GM12872 (cell line): ENCODE results near the gene BMPR2.

Experiments
- CTCF ChIP-seq: IDR thresholded peaks from 3 replicates; pipeline ENCODE4 v1.5.1; 2011; ENCODE audit warnings: low read depth, mild to moderate bottlenecking, low read length, moderate library complexity; ENCODE audit not compliant: insufficient read depth

BMPR2 gene

GRCh38 chr2:202376460-202377206, 506 bp downstream of the BMPR2 start:
- TF ChIP-seq CTCF: no peak

DNA sequence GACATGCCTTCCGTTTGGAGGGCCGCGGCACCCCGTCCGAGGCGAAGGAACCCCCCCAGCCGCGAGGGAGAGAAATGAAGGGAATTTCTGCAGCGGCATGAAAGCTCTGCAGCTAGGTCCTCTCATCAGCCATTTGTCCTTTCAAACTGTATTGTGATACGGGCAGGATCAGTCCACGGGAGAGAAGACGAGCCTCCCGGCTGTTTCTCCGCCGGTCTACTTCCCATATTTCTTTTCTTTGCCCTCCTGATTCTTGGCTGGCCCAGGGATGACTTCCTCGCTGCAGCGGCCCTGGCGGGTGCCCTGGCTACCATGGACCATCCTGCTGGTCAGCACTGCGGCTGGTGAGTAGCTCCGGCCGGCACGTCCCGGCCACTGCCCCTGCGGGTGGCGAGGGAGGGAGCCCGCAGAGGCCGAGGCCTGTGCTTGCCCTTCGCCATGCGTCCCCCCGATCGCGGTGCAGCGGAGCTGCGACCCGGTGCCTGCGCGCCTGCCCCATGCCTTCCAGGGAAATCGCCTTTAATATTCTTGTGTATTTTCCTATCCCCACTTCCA, 1.2 kb downstream of the BMPR2 start:
- no peak for TF ChIP-seq CTCF

DNA sequence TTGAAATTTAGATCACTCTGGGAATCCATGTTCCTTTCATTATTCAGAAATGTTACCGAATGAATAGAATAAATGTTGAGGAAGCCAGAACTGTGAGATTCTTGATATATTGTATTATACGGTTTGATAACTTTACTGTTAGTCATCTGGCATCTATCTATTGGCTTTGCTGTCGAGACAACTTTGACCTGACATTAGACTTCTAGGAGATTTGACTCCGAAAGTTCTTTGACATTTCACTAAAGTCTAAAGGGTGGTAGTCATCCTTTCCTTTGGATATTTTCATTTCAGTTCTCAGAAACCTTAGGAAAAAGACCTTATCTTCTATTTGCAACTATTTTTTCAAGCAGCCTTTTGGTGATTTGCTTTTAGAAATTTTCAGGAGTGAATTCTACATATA, 1.9 kb downstream of the BMPR2 start:
- TF ChIP-seq CTCF: no peak

GRCh38 chr2:202378662-202379358, 2.7 kb downstream of the BMPR2 start:
- TF ChIP-seq CTCF: no peak

- TF ChIP-seq CTCF: no peak
These were observed 6.6 kb downstream of the BMPR2 start for GRCh38 chr2:202382684-202383083.

- TF ChIP-seq CTCF: no peak
These were observed 11.6 kb downstream of the BMPR2 start for GRCh38 chr2:202387608-202388342.

DNA sequence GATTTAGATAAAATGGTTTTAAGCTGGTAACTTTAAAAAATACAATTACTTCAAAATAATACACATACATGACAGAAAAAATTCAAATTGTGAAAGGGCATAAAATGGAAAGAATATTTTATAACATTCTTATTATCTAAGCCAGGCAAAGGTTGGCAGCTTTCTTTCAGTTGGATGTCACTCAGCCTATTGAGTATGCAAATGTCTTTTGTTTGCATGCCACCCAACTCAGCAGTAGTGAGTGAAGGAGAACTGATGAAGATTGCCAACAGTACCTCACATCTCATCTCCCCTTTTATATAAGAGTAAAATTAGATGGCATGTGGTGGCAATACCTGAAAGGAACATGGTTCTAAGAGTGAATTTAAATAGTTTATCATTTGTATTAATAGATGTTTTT, 24.8 kb downstream of the BMPR2 start:
- TF ChIP-seq CTCF: no peak
